ENCODE results near the gene GNA12. TPM values are rescaled to one million over a fixed set of nuclear protein-coding genes. Genes with fewer than 3 reads are reported as not detected.

GNA12 gene
- total RNA-seq, 1 donor from 2014 or later, result 67.2 TPM

DNA sequence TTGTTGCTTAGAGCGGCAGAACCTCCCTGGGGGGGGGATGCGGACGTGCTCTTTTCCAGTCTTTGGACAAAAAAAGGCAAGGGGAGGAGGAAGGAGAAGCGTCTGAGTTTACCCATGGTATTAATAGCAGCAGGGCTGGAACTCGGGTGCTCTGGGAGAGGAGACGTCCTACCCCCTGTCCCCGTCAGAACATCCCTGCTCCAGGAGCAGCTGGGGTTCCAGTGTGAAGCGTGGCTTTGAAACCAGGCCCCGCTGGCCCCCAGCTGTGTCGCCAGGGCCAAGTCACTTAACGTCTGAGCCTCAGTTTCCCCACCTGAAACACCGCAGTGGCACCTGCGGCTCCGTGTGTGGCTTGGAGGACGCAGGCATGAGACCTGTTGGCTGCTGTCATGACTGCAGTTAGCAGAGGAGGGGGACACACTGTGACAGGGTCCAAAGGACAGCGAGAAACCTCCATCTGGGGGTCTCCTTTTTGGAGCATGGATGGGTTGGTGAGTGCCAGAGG lies 154.7 kb downstream of the GNA12 start:
- TF ChIP-seq, protein P1, sequence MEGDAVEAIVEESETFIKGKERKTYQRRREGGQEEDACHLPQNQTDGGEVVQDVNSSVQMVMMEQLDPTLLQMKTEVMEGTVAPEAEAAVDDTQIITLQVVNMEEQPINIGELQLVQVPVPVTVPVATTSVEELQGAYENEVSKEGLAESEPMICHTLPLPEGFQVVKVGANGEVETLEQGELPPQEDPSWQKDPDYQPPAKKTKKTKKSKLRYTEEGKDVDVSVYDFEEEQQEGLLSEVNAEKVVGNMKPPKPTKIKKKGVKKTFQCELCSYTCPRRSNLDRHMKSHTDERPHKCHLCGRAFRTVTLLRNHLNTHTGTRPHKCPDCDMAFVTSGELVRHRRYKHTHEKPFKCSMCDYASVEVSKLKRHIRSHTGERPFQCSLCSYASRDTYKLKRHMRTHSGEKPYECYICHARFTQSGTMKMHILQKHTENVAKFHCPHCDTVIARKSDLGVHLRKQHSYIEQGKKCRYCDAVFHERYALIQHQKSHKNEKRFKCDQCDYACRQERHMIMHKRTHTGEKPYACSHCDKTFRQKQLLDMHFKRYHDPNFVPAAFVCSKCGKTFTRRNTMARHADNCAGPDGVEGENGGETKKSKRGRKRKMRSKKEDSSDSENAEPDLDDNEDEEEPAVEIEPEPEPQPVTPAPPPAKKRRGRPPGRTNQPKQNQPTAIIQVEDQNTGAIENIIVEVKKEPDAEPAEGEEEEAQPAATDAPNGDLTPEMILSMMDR (IDR thresholded peaks at IDR 0.05; ENCODE audit: insufficient read depth, low read depth, low read length), result no peak
- TF ChIP-seq EZH2 (IDR thresholded peaks at IDR 0.05; ENCODE audit: insufficient read depth, low read length), result no peak
- H3K9ac ChIP-seq (ENCODE audit: low read length), result no peak overlapping the region
- H3K4me3 ChIP-seq (ENCODE audit: insufficient read depth, low read depth, low read length), result peak overlapping the region; percentile 49
- H3K27me3 Mint-ChIP-seq (ENCODE audit: low read depth, unreplicated experiment), result peaks cover 19% of the 10 kb centered on the region
- H3K36me3 Mint-ChIP-seq (ENCODE audit: low read depth, unreplicated experiment), result peaks cover 3% of the 10 kb centered on the region
- peak overlapping the region; percentile 47 for H3K27ac Mint-ChIP-seq (ENCODE audit: unreplicated experiment)
- no peaks in the 10 kb centered on the region for H3K9me3 Mint-ChIP-seq (ENCODE audit: unreplicated experiment)
- peaks cover 8% of the 10 kb centered on the region for H3K27me3 ChIP-seq (ENCODE audit: insufficient read depth, low read length)
- no peak overlapping the region for H3K27ac ChIP-seq (ENCODE audit: low read depth, low read length)
- H3K4me2 ChIP-seq (ENCODE audit: low read length), result peak overlapping the region; percentile 76
- H3K4me1 Mint-ChIP-seq (ENCODE audit: low read depth, unreplicated experiment), result peaks cover 13% of the 10 kb centered on the region
- no peaks in the 10 kb centered on the region for H3K9me3 ChIP-seq (ENCODE audit: insufficient read depth, low read depth, low read length)
- peak overlapping the region; percentile 83 for H3K4me3 Mint-ChIP-seq (ENCODE audit: unreplicated experiment)
- H2AFZ ChIP-seq (ENCODE audit: low read depth, low read length), result no peak overlapping the region
- FAIRE-seq (no peak), DNase-seq (ENCODE audit: low read depth) (no peak)
- peaks cover 33% of the 10 kb centered on the region for H3K4me1 ChIP-seq (ENCODE audit: insufficient read depth, low read length)
- no peaks in the 10 kb centered on the region for H3K79me2 ChIP-seq (ENCODE audit: insufficient read depth, low read length)
- H4K20me1 ChIP-seq (ENCODE audit: insufficient read depth, low read length), result peaks cover 5% of the 10 kb centered on the region
- no peaks in the 10 kb centered on the region for H3K36me3 ChIP-seq (ENCODE audit: insufficient read depth, low read length)

DNA sequence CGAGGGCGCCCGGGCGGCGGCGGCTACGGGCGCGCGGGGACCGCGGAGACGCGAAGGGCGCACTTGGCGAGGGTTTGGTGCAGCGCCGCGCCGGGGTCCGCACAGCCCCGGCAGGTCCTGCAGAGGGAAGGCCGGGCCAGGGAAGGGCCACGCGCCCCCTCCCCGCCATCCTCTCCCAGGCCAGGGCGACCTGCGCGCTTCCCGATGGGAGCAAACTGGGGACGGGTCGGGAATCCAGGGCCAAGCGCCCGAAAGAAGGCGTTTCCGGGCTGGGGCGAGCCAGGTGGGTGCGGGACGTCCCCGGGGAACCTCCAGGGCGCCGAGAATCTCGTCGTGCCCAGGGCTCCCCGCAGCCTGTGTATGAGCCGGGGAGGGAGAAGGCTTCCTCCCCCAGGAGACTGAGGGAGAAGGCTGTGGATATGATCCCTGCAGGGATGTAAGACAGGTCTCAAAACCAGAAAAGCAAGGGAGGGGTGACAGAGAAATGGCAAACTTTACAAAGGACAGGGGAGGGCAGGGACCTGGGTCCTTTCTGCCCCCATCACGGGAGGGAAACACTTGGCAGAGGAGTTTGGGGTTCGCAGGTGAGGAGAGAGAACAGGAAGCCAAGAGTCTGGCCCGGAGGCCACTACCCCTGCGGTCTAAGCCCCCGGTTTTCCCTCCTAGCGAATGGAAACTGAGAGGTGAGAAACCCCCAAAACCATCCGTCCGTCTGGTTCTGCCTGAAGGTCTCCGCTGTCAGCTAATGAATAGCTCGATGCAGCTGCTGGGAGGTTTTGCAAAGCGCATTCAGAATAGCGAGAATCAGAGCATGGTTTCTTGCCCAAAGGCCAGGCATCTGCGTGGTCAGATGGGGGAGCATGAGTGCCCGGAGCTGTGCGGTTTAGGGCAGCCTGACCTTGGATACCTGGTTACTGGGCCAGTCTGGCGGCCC lies 155.4 kb downstream of the GNA12 start:
- H3K4me2 ChIP-seq (ENCODE audit: low read length), result peak overlapping the region; percentile 76
- TF ChIP-seq, protein P1 (IDR thresholded peaks at IDR 0.05; ENCODE audit: insufficient read depth, low read depth, low read length), result no peak
- peak; percentile 83 for TF ChIP-seq EZH2 (IDR thresholded peaks at IDR 0.05; ENCODE audit: insufficient read depth, low read length)
- H2AFZ ChIP-seq (ENCODE audit: low read depth, low read length), result peak overlapping the region; percentile 63
- peaks cover 5% of the 10 kb centered on the region for H4K20me1 ChIP-seq (ENCODE audit: insufficient read depth, low read length)
- H3K9me3 ChIP-seq (ENCODE audit: insufficient read depth, low read depth, low read length), result no peaks in the 10 kb centered on the region
- Mint-ChIP-seq H3K27ac (ENCODE audit: unreplicated experiment) (peak overlapping the region; percentile 72), H3K4me1 (ENCODE audit: low read depth, unreplicated experiment) (peaks cover 13% of the 10 kb centered on the region), H3K9me3 (ENCODE audit: unreplicated experiment) (no peaks in the 10 kb centered on the region), H3K27me3 (ENCODE audit: low read depth, unreplicated experiment) (peaks cover 19% of the 10 kb centered on the region), H3K36me3 (ENCODE audit: low read depth, unreplicated experiment) (peaks cover 5% of the 10 kb centered on the region), H3K4me3 (ENCODE audit: unreplicated experiment) (peak overlapping the region; percentile 83)
- FAIRE-seq (no peak), DNase-seq (ENCODE audit: low read depth) (no peak)
- H3K36me3 ChIP-seq (ENCODE audit: insufficient read depth, low read length), result no peaks in the 10 kb centered on the region
- H3K4me3 ChIP-seq (ENCODE audit: insufficient read depth, low read depth, low read length), result peak overlapping the region; percentile 49
- H3K79me2 ChIP-seq (ENCODE audit: insufficient read depth, low read length), result no peaks in the 10 kb centered on the region
- H3K27me3 ChIP-seq (ENCODE audit: insufficient read depth, low read length), result peaks cover 8% of the 10 kb centered on the region
- peak overlapping the region; percentile 46 for H3K9ac ChIP-seq (ENCODE audit: low read length)
- peaks cover 33% of the 10 kb centered on the region for H3K4me1 ChIP-seq (ENCODE audit: insufficient read depth, low read length)
- no peak overlapping the region for H3K27ac ChIP-seq (ENCODE audit: low read depth, low read length)
